HuH-7 (cell line): Measurements from ENCODE around the gene RNPEPL1.

ENCODE experiments used
- DNase-seq: peaks from one replicate; pipeline ENCODE4 v3.0.0; 2011; ENCODE audit warnings: low spot score

Gene RNPEPL1

GRCh38 chr2:240591784-240592183 lies 23.5 kb downstream of the RNPEPL1 start:
- DNase-seq, result no peak

GRCh38 chr2:240593026-240593702 lies 24.9 kb downstream of the RNPEPL1 start:
- no peak for DNase-seq

- DNase-seq, result no peak
Observed at GRCh38 chr2:240593703-240594451, 25.6 kb downstream of the RNPEPL1 start.

GRCh38 chr2:240594511-240595380 lies 26.5 kb downstream of the RNPEPL1 start:
- DNase-seq, result no peak

- peak; percentile 88 for DNase-seq
Observed at GRCh38 chr2:240595381-240596079, 27.2 kb downstream of the RNPEPL1 start.

GRCh38 chr2:240596080-240596460 lies 27.8 kb downstream of the RNPEPL1 start:
- DNase-seq, result no peak

- no peak for DNase-seq
Observed at GRCh38 chr2:240596491-240596931, 28.2 kb downstream of the RNPEPL1 start.

- DNase-seq, result no peak
Observed at GRCh38 chr2:240597054-240597418, 28.8 kb downstream of the RNPEPL1 start.

- no peak for DNase-seq
Observed at GRCh38 chr2:240597419-240598181, 29.3 kb downstream of the RNPEPL1 start.

- DNase-seq, result no peak
Observed at GRCh38 chr2:240598311-240598911, 30.1 kb downstream of the RNPEPL1 start.

GRCh38 chr2:240599141-240599583 lies 30.9 kb downstream of the RNPEPL1 start:
- DNase-seq, result no peak

- DNase-seq, result no peak
Observed at GRCh38 chr2:240600451-240600961, 32.2 kb downstream of the RNPEPL1 start.

GRCh38 chr2:240601061-240601830 lies 33.0 kb downstream of the RNPEPL1 start:
- no peak for DNase-seq

- no peak for DNase-seq
Observed at GRCh38 chr2:240601831-240602160, 33.5 kb downstream of the RNPEPL1 start.

GRCh38 chr2:240602266-240603050 lies 34.2 kb downstream of the RNPEPL1 start:
- DNase-seq, result no peak

GRCh38 chr2:240603081-240603835 lies 35.0 kb downstream of the RNPEPL1 start:
- no peak for DNase-seq

- no peak for DNase-seq
Observed at GRCh38 chr2:240603846-240604245, 35.6 kb downstream of the RNPEPL1 start.

- DNase-seq, result peak; percentile 100
Observed at GRCh38 chr2:240604291-240604938, 36.1 kb downstream of the RNPEPL1 start.
